TTC549 (cell line): ENCODE results near the gene PPM1H.
"Not testable (repeated sequence)": the region's sequence is repeated elsewhere in the genome, so short reads cannot be mapped to it uniquely, and the experiment has no call there.

Source experiments
- FAIRE-seq: peaks from 2 replicates; lab custom pipeline; 2012; peaks lifted over from hg19 to GRCh38; lab: Jason Lieb, UNC

PPM1H gene, protein sequence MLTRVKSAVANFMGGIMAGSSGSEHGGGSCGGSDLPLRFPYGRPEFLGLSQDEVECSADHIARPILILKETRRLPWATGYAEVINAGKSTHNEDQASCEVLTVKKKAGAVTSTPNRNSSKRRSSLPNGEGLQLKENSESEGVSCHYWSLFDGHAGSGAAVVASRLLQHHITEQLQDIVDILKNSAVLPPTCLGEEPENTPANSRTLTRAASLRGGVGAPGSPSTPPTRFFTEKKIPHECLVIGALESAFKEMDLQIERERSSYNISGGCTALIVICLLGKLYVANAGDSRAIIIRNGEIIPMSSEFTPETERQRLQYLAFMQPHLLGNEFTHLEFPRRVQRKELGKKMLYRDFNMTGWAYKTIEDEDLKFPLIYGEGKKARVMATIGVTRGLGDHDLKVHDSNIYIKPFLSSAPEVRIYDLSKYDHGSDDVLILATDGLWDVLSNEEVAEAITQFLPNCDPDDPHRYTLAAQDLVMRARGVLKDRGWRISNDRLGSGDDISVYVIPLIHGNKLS

GRCh38 chr12:62934799-62935674, at the start of gene PPM1H:
Gene PPM1H, minus strand, starts transcription at chr12:62935150. Its CDS starts 414 bp downstream, at chr12:62934736.
- no peak for FAIRE-seq

DNA sequence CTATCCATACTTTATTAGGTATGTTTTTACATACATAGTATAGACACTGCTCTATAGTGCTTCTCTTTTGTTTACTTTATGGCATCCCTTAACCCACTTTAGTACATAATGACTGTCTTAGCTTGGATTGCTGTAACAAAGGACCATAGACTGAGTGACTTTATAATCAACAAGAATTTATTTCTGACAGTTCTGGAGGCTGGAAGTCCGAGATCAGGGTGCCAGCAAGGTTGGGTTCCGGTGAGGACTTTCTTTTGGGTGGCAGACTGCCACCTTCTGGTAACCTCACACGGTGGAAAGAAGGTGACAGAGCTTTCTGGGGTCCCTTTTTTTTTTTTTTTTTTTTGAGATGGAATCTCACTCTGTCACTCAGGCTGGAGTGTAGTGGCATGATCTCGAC, 48.6 kb upstream of the PPM1H start:
- no peak for FAIRE-seq

DNA sequence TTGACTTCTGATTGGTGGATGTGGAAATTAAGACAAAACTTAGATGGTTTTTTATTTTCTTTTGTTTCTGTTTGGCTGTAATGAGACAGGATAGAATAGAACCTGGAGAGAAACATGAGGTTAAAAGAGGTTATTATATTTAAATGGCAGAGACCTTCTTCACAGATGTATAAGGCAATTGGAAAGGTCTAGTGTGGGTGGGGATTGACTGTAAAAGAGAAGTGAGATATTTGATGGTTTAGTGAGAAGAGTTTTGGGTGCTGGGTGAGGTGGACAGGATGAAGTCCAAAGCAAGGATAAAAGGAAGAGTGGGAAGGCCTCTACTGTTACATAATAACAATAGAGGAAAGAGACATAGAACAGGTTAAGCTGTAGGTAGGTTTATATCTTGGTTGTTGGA, 43.8 kb upstream of the PPM1H start:
- no peak for FAIRE-seq

GRCh38 chr12:62977883-62978282, 42.9 kb upstream of the PPM1H start:
- no peak for FAIRE-seq

DNA sequence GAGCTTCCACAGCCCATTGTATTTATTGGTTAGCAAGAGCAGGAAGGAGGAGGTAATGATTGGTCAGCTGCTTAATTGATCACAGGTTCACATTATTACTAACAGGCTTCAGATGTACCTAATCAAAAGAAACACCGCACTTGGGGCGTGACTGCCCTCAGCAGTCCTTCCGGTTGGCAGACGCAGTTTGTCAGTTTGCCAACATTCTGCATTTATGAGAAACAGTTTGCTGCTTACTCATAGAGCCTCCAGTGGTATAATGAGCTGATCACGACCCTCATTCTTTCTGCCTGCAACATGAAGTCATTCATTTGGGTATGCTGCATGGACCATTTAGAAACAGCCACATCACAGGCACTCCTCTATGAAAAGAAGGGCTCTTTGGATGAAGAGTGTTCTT, 42.5 kb upstream of the PPM1H start:
- no peak for FAIRE-seq

- FAIRE-seq = no peak
Measured at GRCh38 chr12:62976110-62976662, 41.2 kb upstream of the PPM1H start.

GRCh38 chr12:62971769-62972525, 37.0 kb upstream of the PPM1H start:
- no peak for FAIRE-seq

DNA sequence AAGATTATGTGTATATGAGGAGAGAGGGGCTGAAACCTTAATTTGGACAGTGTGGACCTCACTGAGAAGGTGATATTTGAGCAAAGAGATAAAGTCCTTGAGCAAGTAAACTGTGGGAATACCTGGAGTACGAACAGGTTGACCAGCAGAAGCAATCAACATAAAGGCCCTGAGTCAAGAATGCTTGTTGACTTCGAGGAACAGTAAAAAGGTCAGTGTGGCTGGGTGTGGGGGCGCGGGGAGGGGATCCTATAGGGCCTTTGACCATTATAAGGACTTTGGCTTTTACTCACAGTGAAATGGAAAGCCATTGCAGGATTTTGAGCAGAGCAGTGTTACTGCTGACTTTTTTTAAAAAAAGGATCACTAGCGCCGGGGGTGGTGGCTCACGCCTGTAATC, 34.7 kb upstream of the PPM1H start:
- FAIRE-seq = no peak

DNA sequence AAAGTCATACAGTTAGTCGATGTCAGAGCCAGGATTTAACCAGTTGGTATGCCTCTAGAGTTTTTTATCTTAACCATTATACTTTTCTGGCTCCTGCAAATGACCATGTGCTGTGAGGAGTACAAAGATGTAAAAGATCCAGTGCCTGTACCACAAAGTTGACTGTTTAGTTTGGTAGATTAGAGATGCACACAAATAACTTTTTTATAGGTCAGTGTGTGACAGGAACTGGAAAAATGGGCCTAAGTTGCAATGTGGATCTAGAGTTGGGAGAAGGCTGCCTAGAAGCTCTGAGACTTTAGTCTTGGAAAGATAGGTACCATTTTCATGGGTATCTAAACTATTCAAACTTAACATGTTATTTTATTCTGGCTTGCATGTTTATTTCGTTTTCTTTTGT, 32.8 kb upstream of the PPM1H start:
- no peak for FAIRE-seq

- no peak for FAIRE-seq
Measured at GRCh38 chr12:62966990-62967506, 32.1 kb upstream of the PPM1H start.

DNA sequence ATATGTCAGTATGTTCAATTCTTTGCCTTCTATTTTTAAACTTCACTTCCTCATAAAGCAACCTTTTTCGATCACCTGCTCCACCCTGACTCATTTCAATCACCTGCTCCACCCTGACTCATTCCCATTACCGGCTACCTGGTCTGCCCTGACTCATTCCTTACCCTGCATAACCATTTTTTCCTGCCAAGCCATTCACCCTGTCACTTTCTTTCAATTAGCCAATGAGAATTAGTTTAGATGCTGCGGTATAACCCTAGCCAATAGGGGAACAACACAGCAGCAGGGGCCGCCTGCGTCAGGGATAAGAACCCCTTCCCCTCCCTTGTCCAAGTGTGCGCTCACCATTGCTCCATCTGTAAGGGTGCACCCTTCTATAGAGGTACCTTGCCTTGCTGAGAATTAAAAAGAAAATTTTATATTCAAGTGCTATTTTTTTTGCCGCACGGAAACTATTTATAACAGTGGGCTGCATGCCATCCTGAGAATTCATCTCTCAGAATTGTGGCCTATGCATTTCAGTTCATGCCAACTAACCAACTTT, 31.6 kb upstream of the PPM1H start:
- FAIRE-seq = not testable (repeated sequence)

DNA sequence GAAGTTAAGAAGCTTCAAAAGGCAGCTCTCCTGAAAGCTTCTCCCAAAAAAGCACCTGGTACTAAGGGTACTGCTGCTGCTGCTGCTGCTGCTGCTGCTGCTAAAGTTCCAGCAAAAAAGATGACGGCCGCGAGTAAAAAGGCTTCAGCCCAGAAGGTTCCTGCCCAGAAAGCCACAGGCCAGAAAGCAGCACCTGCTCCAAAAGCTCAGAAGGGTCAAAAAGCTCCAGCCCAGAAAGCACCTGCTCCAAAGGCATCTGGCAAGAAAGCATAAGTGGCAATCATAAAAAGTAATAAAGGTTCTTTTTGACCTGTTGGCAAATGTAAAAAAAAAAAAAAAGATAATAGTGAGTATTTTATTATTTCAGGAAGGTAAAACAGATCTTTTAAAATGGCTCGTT, 30.8 kb upstream of the PPM1H start:
- not testable (repeated sequence) for FAIRE-seq

GRCh38 chr12:62965242-62965641, 30.3 kb upstream of the PPM1H start:
- FAIRE-seq = not testable (repeated sequence)

DNA sequence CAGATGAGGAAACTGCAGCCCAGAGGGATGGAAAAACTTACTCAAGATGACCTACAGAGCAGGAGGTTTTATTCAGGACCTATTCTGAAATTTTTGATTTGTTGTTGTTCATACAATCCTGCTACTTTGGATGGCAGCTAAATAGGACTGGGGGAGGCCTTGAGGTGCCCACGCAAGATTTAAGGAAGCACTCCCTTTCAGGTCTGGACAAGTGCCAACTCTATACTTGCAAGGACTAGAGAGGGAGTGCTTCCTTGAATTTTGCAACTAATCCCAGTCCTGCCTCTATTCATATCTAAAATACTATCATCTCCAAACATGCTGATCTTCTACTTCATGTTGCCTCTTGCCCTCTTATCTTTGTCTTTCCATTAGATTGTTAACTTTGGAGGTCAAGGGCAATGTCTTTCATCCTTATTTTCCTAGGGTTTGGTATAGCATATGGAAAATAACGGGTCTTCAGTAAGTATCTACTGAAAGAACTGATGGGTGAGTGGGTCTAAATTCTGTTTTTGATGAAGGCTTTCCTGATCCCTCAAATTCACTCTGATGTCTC, 28.6 kb upstream of the PPM1H start:
- FAIRE-seq = no peak

- FAIRE-seq = no peak
Measured at GRCh38 chr12:62960324-62960723, 25.4 kb upstream of the PPM1H start.

DNA sequence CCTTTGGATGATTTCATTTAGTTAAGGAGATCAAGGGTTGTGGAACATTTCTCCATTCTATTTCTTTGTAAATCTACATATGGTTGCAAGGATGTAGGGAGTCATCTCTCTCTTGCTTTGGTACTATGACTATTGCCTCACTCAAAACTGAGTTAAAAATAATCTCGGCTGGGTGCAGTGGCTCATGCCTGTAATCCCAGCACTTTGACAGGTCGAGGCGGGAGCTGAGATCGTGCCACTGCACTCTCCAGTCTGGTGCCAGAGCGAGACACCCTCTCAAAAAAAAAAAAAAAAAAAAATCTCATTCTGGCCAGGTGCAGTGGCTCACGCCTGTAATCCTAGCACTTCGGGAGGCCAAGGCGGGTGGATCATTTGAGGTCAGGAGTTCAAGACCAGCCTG, 24.8 kb upstream of the PPM1H start:
- FAIRE-seq = no peak

DNA sequence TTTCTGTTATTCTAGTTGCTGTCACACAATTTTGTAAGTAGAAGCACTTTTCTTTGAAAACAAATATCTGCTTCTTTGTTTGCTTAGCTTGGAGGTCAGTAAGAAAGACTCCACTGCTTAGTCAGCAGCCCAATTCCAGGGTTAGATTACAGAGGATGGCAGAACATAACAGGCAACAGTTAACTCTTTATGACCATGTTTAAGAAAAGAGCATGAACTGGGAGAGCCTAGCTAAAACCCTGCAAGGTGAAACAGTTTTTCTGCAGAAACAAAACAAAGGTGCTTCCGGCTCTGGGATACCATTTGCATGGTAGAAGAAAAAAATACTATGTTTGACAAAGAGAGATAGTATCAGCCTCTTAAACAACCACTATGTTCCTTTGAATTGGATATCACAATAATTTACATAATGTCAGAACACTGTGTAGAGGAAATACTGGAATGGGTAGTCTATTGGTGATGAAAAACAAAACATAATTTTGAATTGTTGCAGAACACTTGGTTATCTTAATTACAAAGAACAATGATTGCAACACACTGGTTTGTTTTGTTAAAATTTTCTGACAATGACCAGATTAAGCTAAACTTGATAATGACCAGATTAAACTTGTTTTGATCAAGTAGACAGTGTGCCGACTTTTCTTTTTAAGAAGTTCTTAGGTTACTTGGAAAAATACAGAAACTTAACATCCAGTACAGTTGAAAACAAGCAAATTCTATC, 22.4 kb upstream of the PPM1H start:
- FAIRE-seq = no peak

GRCh38 chr12:62955678-62956077, 20.7 kb upstream of the PPM1H start:
- FAIRE-seq = no peak

GRCh38 chr12:62950317-62950716, 15.4 kb upstream of the PPM1H start:
- no peak for FAIRE-seq

GRCh38 chr12:62948123-62948522, 13.2 kb upstream of the PPM1H start:
- no peak for FAIRE-seq

- no peak for FAIRE-seq
Measured at GRCh38 chr12:62947364-62947763, 12.4 kb upstream of the PPM1H start.
